Stimulated activated naive CD8-positive, alpha-beta T cell treated with anti-CD3 and anti-CD28 coated beads, Interleukin-15, amount 100 ng/mL, for 72 hours (primary cell): ENCODE measurements around the gene LSM14B.

Experiments used
- ATAC-seq: fragments of 150-1000 bp; cut with Tn5 transposase; 2 replicates; pipeline ENCODE4 v1.10.0; 2021; ENCODE audit warnings: mild to moderate bottlenecking, moderate library complexity
- DNase-seq, 2 donors: peaks; one replicate each; pipeline ENCODE4 v3.0.0; 2021 to 2022
- H3K27ac Mint-ChIP-seq, 2 donors: one replicate each; pipeline ENCODE4 v1.8.0; 2022; ENCODE audit warnings: mild to moderate bottlenecking in 2 of 2, mixed read lengths in 2 of 2, moderate library complexity in 2 of 2
- H3K27me3 Mint-ChIP-seq: one replicate; pipeline ENCODE4 v1.8.0; 2022; ENCODE audit warnings: mixed read lengths
- H3K4me1 Mint-ChIP-seq: one replicate; pipeline ENCODE4 v1.8.0; 2022; ENCODE audit warnings: mild to moderate bottlenecking, mixed read lengths
- H3K4me3 Mint-ChIP-seq, 2 donors: one replicate each; pipeline ENCODE4 v1.8.0; 2022; ENCODE audit warnings: mild to moderate bottlenecking in 2 of 2, mixed read lengths in 2 of 2, moderate library complexity in 1 of 2
- H3K9me3 Mint-ChIP-seq, 2 donors: one replicate each; pipeline ENCODE4 v1.8.0; 2022; ENCODE audit warnings: mixed read lengths in 2 of 2

The LSM14B gene

DNA sequence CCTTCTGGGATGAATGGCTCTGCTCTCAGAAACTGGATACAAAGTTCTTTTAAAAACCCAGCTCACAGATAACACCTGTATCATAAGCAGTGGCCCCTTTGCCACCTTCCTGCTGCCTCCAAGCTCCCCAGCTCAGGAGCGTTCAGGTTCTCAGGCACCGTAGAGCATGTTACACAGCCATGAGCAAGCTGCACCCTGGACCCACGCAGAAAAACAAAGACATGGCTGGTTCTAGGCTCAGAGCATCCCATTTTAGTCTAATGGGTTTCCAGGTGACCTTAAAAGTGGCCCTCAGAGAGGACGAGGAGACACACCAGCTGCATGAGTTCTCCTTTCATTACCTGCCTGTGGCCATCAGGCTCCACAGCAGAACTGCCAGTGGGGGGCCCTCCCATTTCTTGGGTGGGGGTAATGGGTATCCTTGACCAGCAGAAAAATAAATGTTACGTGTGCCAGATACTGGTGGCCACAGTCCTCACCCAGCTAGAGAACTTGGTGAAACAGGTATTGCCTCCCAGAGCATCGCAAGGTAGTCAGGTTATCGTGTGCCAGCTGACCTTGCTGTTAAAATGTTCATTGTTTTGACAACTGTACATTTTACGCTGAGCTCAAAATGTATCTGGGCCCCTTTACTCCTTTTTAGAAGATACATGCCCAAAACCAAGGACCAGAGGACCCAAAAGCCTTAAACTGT, 13.4 kb downstream of the LSM14B start:
- peaks cover 57% of the 10 kb centered on the region for H3K4me1 Mint-ChIP-seq
- H3K4me3 Mint-ChIP-seq: no peak overlapping the region
- DNase-seq (no peak), ATAC-seq (no peak)
- H3K9me3 Mint-ChIP-seq: no peaks in the 10 kb centered on the region
- H3K27me3 Mint-ChIP-seq: no peaks in the 10 kb centered on the region
- H3K27ac Mint-ChIP-seq: peak overlapping the region in 1 of 2 donors; percentile 55

GRCh38 chr20:62136283-62137091, 14.2 kb downstream of the LSM14B start:
- ATAC-seq (peak; percentile 69), DNase-seq (peak; percentile 57 to 65)
- Mint-ChIP-seq H3K9me3 (no peaks in the 10 kb centered on the region), H3K27ac (no peak overlapping the region), H3K4me3 (no peak overlapping the region), H3K4me1 (peaks cover 57% of the 10 kb centered on the region), H3K27me3 (no peaks in the 10 kb centered on the region)

- Mint-ChIP-seq H3K4me1 (peaks cover 58% of the 10 kb centered on the region), H3K4me3 (no peak overlapping the region), H3K27me3 (no peaks in the 10 kb centered on the region), H3K9me3 (no peaks in the 10 kb centered on the region), H3K27ac (no peak overlapping the region)
- no peak for ATAC-seq
- no peak for DNase-seq
Observed at GRCh38 chr20:62137092-62137384, 14.8 kb downstream of the LSM14B start.

- Mint-ChIP-seq H3K27me3 (no peaks in the 10 kb centered on the region), H3K4me1 (peaks cover 55% of the 10 kb centered on the region), H3K27ac (peak overlapping the region in 1 of 2 donors; percentile 8), H3K9me3 (no peaks in the 10 kb centered on the region), H3K4me3 (no peak overlapping the region)
- DNase-seq (no peak), ATAC-seq (no peak)
Observed at GRCh38 chr20:62137478-62138203, 15.4 kb downstream of the LSM14B start.

GRCh38 chr20:62138204-62138543, 15.9 kb downstream of the LSM14B start:
- no peak for DNase-seq
- ATAC-seq: no peak
- Mint-ChIP-seq H3K27ac (no peak overlapping the region), H3K9me3 (no peaks in the 10 kb centered on the region), H3K27me3 (no peaks in the 10 kb centered on the region), H3K4me1 (peaks cover 50% of the 10 kb centered on the region), H3K4me3 (no peak overlapping the region)

DNA sequence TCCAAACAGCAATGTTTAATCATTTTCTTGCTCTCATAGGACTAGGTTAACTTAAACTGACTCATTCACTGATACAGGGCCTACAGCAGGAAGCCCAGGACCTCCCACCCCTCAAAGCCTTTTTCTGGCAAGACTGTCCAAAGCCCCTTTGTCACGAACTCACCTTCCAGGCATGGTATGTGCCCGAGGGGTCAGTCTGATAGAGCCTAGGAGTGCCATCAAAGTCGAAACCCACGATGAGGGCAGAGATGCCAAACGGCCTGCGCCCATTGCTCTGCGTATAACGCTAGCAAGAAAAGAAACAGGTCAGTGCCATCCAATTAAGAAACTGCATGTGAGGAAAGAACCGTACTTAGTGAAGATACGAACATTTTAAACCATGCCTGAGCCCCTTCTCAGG, 16.6 kb downstream of the LSM14B start:
- H3K27ac Mint-ChIP-seq: peak overlapping the region; percentile 34 to 69
- DNase-seq: no peak
- H3K4me1 Mint-ChIP-seq: peaks cover 42% of the 10 kb centered on the region

GRCh38 chr20:62139636-62140035, 17.4 kb downstream of the LSM14B start:
- peak overlapping the region in 1 of 2 donors; percentile 34 for H3K27ac Mint-ChIP-seq
- DNase-seq (no peak), ATAC-seq (no peak)
- H3K9me3 Mint-ChIP-seq: no peaks in the 10 kb centered on the region
- H3K27me3 Mint-ChIP-seq: no peaks in the 10 kb centered on the region
- peaks cover 40% of the 10 kb centered on the region for H3K4me1 Mint-ChIP-seq
- H3K4me3 Mint-ChIP-seq: no peak overlapping the region

More for the DNA sequence above, 16.6 kb downstream of the LSM14B start:
- H3K27me3 Mint-ChIP-seq: no peaks in the 10 kb centered on the region
- no peaks in the 10 kb centered on the region for H3K9me3 Mint-ChIP-seq
- no peak for ATAC-seq
- H3K4me3 Mint-ChIP-seq: no peak overlapping the region

DNA sequence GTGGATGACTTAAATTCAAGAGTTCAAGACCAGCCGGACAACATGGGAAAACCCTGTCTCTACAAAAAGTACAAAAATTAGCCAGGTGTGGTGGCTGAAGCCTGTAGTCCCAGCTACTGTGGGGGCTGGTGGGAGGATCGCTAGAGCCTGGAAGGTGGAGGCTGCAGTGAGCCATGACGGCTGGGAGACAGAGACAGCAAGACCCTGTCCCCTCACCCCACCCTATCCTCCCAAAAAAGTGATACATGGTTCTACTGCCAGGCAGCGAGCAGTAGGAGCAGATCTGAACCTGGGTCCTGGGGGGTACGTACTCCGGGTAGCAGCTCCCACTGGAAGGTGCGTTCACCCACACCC, 18.7 kb downstream of the LSM14B start:
- no peak for ATAC-seq
- Mint-ChIP-seq H3K9me3 (no peaks in the 10 kb centered on the region), H3K27me3 (no peaks in the 10 kb centered on the region), H3K27ac (peak overlapping the region in 1 of 2 donors; percentile 98), H3K4me1 (peaks cover 54% of the 10 kb centered on the region), H3K4me3 (peak overlapping the region; percentile 88 to 93)
- no peak for DNase-seq

DNA sequence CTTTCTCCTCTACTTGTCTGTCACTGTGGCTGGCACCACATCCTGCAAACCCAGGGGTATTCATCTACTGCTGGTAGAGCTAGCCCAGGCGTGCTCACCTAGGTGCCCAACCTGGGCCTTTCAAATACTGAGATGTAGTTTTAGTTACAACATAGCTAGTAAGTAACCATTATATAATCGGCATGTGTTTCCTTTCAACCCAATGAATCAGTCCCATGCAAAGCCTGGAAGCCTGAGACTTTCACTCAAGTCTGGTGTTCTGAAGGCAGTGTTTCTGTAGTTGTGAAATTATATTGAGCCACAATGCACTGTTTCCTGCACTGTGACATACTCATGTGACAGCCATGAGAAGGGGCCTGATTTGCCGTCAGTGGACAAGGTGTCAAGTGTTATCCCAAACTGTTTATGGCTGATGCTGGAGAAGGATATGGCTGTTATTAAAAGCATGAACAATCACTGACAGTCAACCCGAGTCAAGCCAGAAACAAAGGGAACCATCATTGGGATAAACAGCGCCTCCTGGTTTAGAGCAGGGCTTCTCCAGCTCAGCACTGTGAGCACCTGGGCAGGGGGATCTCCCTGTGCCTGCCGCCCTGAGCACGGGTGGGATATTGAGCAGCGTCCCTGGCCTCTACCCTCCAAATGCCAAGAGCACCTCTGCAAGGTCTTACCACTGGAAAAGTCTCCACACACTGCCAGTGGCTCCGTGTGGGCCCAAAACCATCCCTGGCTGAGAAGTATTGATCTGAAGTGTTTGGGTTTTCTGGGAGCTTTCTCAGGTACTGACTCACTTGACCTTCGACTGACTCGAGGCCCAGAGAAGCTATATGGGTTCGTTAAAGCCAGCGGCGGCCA, 19.3 kb downstream of the LSM14B start:
- ATAC-seq (peak; percentile 40), DNase-seq (peak in 1 of 2 donors; percentile 42)
- Mint-ChIP-seq H3K4me1 (peaks cover 58% of the 10 kb centered on the region), H3K9me3 (no peaks in the 10 kb centered on the region), H3K4me3 (peak overlapping the region; percentile 88 to 93), H3K27ac (peak overlapping the region; percentile 91 to 98), H3K27me3 (no peaks in the 10 kb centered on the region)

GRCh38 chr20:62142252-62143080, 20.2 kb downstream of the LSM14B start:
- peak in 1 of 2 donors; percentile 22 for DNase-seq
- peak; percentile 18 for ATAC-seq
- Mint-ChIP-seq H3K27me3 (no peaks in the 10 kb centered on the region), H3K4me3 (peak overlapping the region; percentile 88 to 93), H3K4me1 (peaks cover 64% of the 10 kb centered on the region), H3K9me3 (no peaks in the 10 kb centered on the region), H3K27ac (peak overlapping the region; percentile 91 to 98)

- Mint-ChIP-seq H3K9me3 (no peaks in the 10 kb centered on the region), H3K4me3 (peak within 1 kb of the TSS; percentile 88 to 93), H3K27ac (peak within 1 kb of the TSS; percentile 93 to 98), H3K4me1 (peaks cover 60% of the 10 kb centered on the region), H3K27me3 (no peaks in the 10 kb centered on the region)
- ATAC-seq (peak; percentile 89), DNase-seq (peak; percentile 85 to 89)
Observed at GRCh38 chr20:62143081-62143956, 21.0 kb downstream of the LSM14B start, which contains the start of the genes PSMA7 and SS18L1. Gene PSMA7, minus strand, starts transcription at chr20:62143394. Its CDS starts 91 bp downstream, at chr20:62143303. Gene SS18L1, plus strand, starts transcription at chr20:62143769. Its CDS starts 52 bp downstream, at chr20:62143821.

DNA sequence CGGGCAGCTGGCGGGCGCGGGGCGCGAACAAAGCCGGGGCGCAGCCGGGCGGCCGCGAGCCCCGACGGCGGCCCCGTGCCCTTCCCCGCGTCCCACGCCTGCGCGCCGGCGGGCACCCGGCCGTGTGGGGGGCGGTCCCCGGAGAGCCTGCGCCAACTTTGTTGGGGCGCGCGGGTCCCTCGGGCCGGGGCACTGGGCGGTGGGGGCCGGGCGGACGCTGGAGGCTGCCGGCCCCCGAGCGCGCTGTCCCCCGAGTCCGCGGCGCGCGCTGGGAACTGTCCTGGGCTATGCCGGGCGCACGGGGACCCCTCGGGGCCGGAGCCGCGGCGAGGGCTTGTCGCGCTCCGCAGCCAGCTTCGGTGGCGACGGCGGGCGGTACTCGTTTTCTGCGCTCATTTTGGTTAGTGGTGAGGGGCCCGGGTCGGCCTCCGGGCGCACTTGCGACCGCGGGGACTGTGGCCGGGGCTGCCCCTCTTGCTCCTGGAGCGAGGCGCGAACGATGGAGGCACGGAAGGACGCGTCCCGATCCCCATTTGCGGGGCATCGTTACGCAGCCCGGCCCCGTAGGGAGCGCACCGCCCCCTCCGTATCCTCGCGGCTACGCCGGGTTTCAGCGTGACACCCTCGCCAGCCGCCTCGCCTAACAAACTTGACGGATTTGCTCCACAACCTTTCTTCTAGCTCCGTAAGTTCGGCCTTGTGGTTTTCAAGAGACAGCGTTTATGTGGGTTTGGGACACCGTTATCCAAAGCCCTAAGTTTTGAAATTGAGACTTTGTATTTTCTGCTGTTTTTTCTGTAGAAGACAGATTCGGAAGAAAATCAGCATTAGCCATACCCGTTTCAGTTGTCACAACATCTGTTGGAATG, 21.9 kb downstream of the LSM14B start:
- no peaks in the 10 kb centered on the region for H3K9me3 Mint-ChIP-seq
- H3K27me3 Mint-ChIP-seq: no peaks in the 10 kb centered on the region
- H3K4me3 Mint-ChIP-seq: peak overlapping the region; percentile 81 to 83
- H3K4me1 Mint-ChIP-seq: peaks cover 65% of the 10 kb centered on the region
- ATAC-seq (peak; percentile 32), DNase-seq (peak; percentile 60 to 62)
- peak overlapping the region in 1 of 2 donors; percentile 89 for H3K27ac Mint-ChIP-seq

- Mint-ChIP-seq H3K27ac (no peak overlapping the region), H3K4me3 (no peak overlapping the region), H3K9me3 (no peaks in the 10 kb centered on the region), H3K27me3 (no peaks in the 10 kb centered on the region), H3K4me1 (peaks cover 57% of the 10 kb centered on the region)
- ATAC-seq (no peak), DNase-seq (no peak)
Observed at GRCh38 chr20:62145688-62146018, 23.4 kb downstream of the LSM14B start.
